Measurements from ENCODE around the gene PRCC. TPM values are rescaled to one million over a fixed set of nuclear protein-coding genes. Genes with fewer than 3 reads are reported as not detected.

The PRCC gene
- total RNA-seq, 6 experiments from 2014 or later = 67.0 to 79.3 (median 71.5) TPM

GRCh38 chr1:156844638-156845037 is 77.3 kb downstream of the PRCC start:
- no peak for DNase-seq
- Mint-ChIP-seq H3K4me3 (no peak overlapping the region), H3K27ac (no peak overlapping the region), H3K9me3 (no peaks in the 10 kb centered on the region), H3K36me3 (ENCODE audit: low read depth) (no peaks in the 10 kb centered on the region), H3K27me3 (ENCODE audit: insufficient read depth) (peaks cover 51% of the 10 kb centered on the region), H3K4me1 (ENCODE audit: low read depth) (no peaks in the 10 kb centered on the region)
- no peak for TF ChIP-seq CTCF (IDR thresholded peaks at IDR 0.05)

GRCh38 chr1:156845055-156845952 is 78.0 kb downstream of the PRCC start:
- Mint-ChIP-seq H3K27ac (no peak overlapping the region), H3K27me3 (ENCODE audit: insufficient read depth) (peaks cover 51% of the 10 kb centered on the region), H3K4me3 (no peak overlapping the region), H3K9me3 (no peaks in the 10 kb centered on the region), H3K4me1 (ENCODE audit: low read depth) (no peaks in the 10 kb centered on the region), H3K36me3 (ENCODE audit: low read depth) (no peaks in the 10 kb centered on the region)
- DNase-seq = no peak
- no peak for TF ChIP-seq CTCF (IDR thresholded peaks at IDR 0.05)

GRCh38 chr1:156845953-156846545 is 78.7 kb downstream of the PRCC start:
- H3K9me3 Mint-ChIP-seq = no peaks in the 10 kb centered on the region
- H3K4me3 Mint-ChIP-seq = no peak overlapping the region
- TF ChIP-seq CTCF (IDR thresholded peaks at IDR 0.05) = no peak
- H3K27me3 Mint-ChIP-seq (ENCODE audit: insufficient read depth) = peaks cover 47% of the 10 kb centered on the region
- H3K27ac Mint-ChIP-seq = no peak overlapping the region
- no peaks in the 10 kb centered on the region for H3K36me3 Mint-ChIP-seq (ENCODE audit: low read depth)
- no peak for DNase-seq
- no peaks in the 10 kb centered on the region for H3K4me1 Mint-ChIP-seq (ENCODE audit: low read depth)

DNA sequence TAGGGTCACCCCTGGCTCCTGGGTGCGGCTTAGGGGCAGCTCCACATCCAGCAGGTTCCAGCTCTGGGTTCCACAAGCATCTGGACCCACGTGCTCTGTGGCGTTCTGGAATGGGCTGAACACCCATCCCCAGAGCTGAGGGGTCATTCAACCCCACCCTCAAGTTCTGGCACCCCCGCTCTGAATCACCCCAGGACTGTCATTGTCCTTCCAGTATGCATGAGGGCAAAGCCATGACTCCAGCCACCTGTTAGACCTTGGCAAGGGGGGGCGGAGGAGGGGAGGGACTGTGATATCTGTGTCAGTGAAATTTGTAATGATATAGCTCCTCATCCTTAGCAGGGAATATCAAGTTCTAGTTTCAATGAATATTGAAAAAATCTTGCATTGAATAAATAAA is 79.3 kb downstream of the PRCC start:
- Mint-ChIP-seq H3K27ac (no peak overlapping the region), H3K27me3 (ENCODE audit: insufficient read depth) (peaks cover 42% of the 10 kb centered on the region), H3K36me3 (ENCODE audit: low read depth) (no peaks in the 10 kb centered on the region), H3K4me3 (no peak overlapping the region), H3K4me1 (ENCODE audit: low read depth) (no peaks in the 10 kb centered on the region), H3K9me3 (no peaks in the 10 kb centered on the region)
- DNase-seq = no peak
- TF ChIP-seq CTCF (IDR thresholded peaks at IDR 0.05) = no peak

GRCh38 chr1:156847591-156848460 is 80.5 kb downstream of the PRCC start:
- H3K36me3 Mint-ChIP-seq (ENCODE audit: low read depth) = no peaks in the 10 kb centered on the region
- DNase-seq = no peak
- TF ChIP-seq CTCF (IDR thresholded peaks at IDR 0.05) = no peak
- no peak overlapping the region for H3K4me3 Mint-ChIP-seq
- no peaks in the 10 kb centered on the region for H3K9me3 Mint-ChIP-seq
- H3K27me3 Mint-ChIP-seq (ENCODE audit: insufficient read depth) = peaks cover 48% of the 10 kb centered on the region
- H3K27ac Mint-ChIP-seq = no peak overlapping the region
- no peaks in the 10 kb centered on the region for H3K4me1 Mint-ChIP-seq (ENCODE audit: low read depth)

Data from HFFc6 (cell line).